Panc1 (cell line): ENCODE results near the gene BTG3. TPM values are rescaled to one million over a fixed set of nuclear protein-coding genes. Genes with fewer than 3 reads are reported as not detected.

Experiments
- ATAC-seq: fragments of 200-7000 bp; cut with Tn5 transposase; 2 replicates; pipeline ENCODE4 v1.9.1; 2020; ENCODE audit warnings: mild to moderate bottlenecking, moderate library complexity
- BruUV-seq: library from RNA; stranded (reverse); fragments of 400-500 nt; replicated peaks from 2 replicates; lab custom pipeline; 2021; lab: Mats Ljungman, UMichigan
- CTCF ChIA-PET: fragments of 300-600 bp; sonication (Branson Sonifier 250); formaldehyde crosslinking; loops from one replicate; lab custom pipeline; 2022; ENCODE audit warnings: antibody characterized with exemption; lab: Charles Lee
- POLR2A ChIA-PET: fragments of 300-600 bp; sonication (Branson Sonifier 250); formaldehyde crosslinking; loops from one replicate; lab custom pipeline; 2022; ENCODE audit warnings: antibody characterized with exemption; lab: Charles Lee
- DNase-seq: peaks from one replicate; pipeline ENCODE4 v3.0.0-alpha.2; 2010; ENCODE audit warnings: low read depth, low spot score
- H3K27ac ChIP-seq: 2 replicates; pipeline ENCODE4 v1.5.1; 2011; ENCODE audit warnings: mild to moderate bottlenecking, low read length, inconsistent platforms
- H3K27me3 ChIP-seq: fragments of 200-500 bp; sonication (Bioruptor generic); 2 replicates; pipeline ENCODE4 v1.6.0; 2014; ENCODE audit warnings: low read length, inconsistent platforms; ENCODE audit not compliant: control insufficient read depth, insufficient read depth
- H3K36me3 ChIP-seq: fragments of 200-500 bp; sonication (Bioruptor generic); 2 replicates; pipeline ENCODE4 v1.5.1; 2014; ENCODE audit warnings: inconsistent platforms, mild to moderate bottlenecking, low read length, moderate library complexity; ENCODE audit not compliant: control insufficient read depth, insufficient read depth
- H3K4me1 ChIP-seq: 2 replicates; pipeline ENCODE4 v1.5.1; 2011; ENCODE audit warnings: inconsistent platforms, mild to moderate bottlenecking, low read length, moderate library complexity; ENCODE audit not compliant: control insufficient read depth, insufficient read depth
- H3K4me3 ChIP-seq, 2 experiments: 2 replicates each; pipeline ENCODE4 v1.5.1; 2011 to 2012; ENCODE audit warnings: low read depth in 2 of 2, low read length in 2 of 2, mild to moderate bottlenecking in 2 of 2, inconsistent platforms in 1 of 2, moderate library complexity in 1 of 2
- H3K9me3 ChIP-seq: fragments of 200-500 bp; sonication (Bioruptor generic); 2 replicates; pipeline ENCODE4 v1.5.1; 2014; ENCODE audit warnings: low read depth, mild to moderate bottlenecking, inconsistent platforms, low read length, moderate library complexity; ENCODE audit not compliant: control insufficient read depth, insufficient read depth
- CTCF ChIP-seq: fragments of 450-650 bp; IDR thresholded peaks from 2 replicates; pipeline ENCODE4 v1.5.1; 2017; ENCODE audit warnings: mild to moderate bottlenecking
- POLR2AphosphoS5 ChIP-seq: IDR thresholded peaks from 2 replicates; pipeline ENCODE4 v1.6.1; 2012; ENCODE audit warnings: mild to moderate bottlenecking, low read depth, low read length, moderate library complexity
- REST ChIP-seq, 2 experiments: IDR thresholded peaks; 2 replicates each; pipeline ENCODE4 v1.6.1; 2011 to 2012; ENCODE audit warnings: low read depth in 2 of 2, control low read depth in 1 of 2, low read length in 1 of 2, mild to moderate bottlenecking in 1 of 2, moderate library complexity in 1 of 2; ENCODE audit not compliant: insufficient read depth in 1 of 2
- SIN3A ChIP-seq: IDR thresholded peaks from 2 replicates; pipeline ENCODE4 v1.6.1; 2012; ENCODE audit warnings: low read depth, mild to moderate bottlenecking, low read length, moderate library complexity, borderline replicate concordance; ENCODE audit not compliant: insufficient read depth
- TCF7L2 ChIP-seq: IDR thresholded peaks from 2 replicates; pipeline ENCODE4 v1.6.1; 2011; ENCODE audit warnings: mild to moderate bottlenecking, low read depth, low read length, inconsistent platforms
- in situ Hi-C: cut with HindIII; loops from 2 replicates; pipeline ENCODE4 v1.10.0; 2016; ENCODE audit warnings: low sequenced_read_pairs, low pct_unique_long_range_greater_than_20kb
- intact Hi-C: fragments of 100-400 bp; cut with micrococcal nuclease; formaldehyde crosslinking; loops from one replicate; pipeline ENCODE4 v1.10.0; 2022; ENCODE audit not compliant: unreplicated experiment
- total RNA-seq: library from RNA; stranded (reverse); gene quantifications from one replicate; pipeline ENCODE4 v1.2.1, GENCODE V29; 2021; ENCODE audit not compliant: unreplicated experiment

The BTG3 gene
- total RNA-seq, 1 experiment from 2014 or later, result 20.1 TPM

GRCh38 chr21:17550671-17551308 lies 61.9 kb downstream of the BTG3 start:
- H3K4me3 ChIP-seq, result no peak overlapping the region
- H3K27me3 ChIP-seq, result no peaks in the 10 kb centered on the region
- in situ Hi-C loops (no loop called here), intact Hi-C loops (no loop called here)
- DNase-seq (no peak), ATAC-seq (no peak)
- POLR2A ChIA-PET, result no interaction called here
- H3K27ac ChIP-seq, result no peak overlapping the region
- CTCF ChIA-PET, result no interaction called here
- no TSS peak for BruUV-seq
- peaks cover 3% of the 10 kb centered on the region for H3K4me1 ChIP-seq
- H3K9me3 ChIP-seq, result no peaks in the 10 kb centered on the region
- H3K36me3 ChIP-seq, result no peaks in the 10 kb centered on the region; the same call in 1 of the 2 replicates
- TF ChIP-seq POLR2AphosphoS5 (no peak), REST (IDR thresholded peaks at IDR 0.05; ENCODE audit: insufficient read depth in 1 of 2, low read depth in 2 of 2, low read length in 1 of 2) (no peak), TCF7L2 (no peak), SIN3A (no peak), CTCF (no peak)

- peaks cover 3% of the 10 kb centered on the region for H3K4me1 ChIP-seq
- H3K27ac ChIP-seq, result no peak overlapping the region
- DNase-seq (no peak), ATAC-seq (peak; percentile 68)
- H3K9me3 ChIP-seq, result no peaks in the 10 kb centered on the region
- no peak overlapping the region for H3K4me3 ChIP-seq
- BruUV-seq, result no TSS peak
- CTCF ChIA-PET, result no interaction called here
- in situ Hi-C loops, result no loop called here
- no peaks in the 10 kb centered on the region; the same call in 1 of the 2 replicates for H3K36me3 ChIP-seq
- POLR2A ChIA-PET, result no interaction called here
- TF ChIP-seq TCF7L2 (no peak), SIN3A (no peak), CTCF (no peak), POLR2AphosphoS5 (no peak), REST (IDR thresholded peaks at IDR 0.05; ENCODE audit: insufficient read depth in 1 of 2, low read depth in 2 of 2, low read length in 1 of 2) (no peak)
- H3K27me3 ChIP-seq, result no peaks in the 10 kb centered on the region
- intact Hi-C loops, result no loop called here
These were observed 64.4 kb downstream of the BTG3 start for GRCh38 chr21:17548262-17548661.
